Measurements from ENCODE around the gene C3orf62.

The C3orf62 gene

GRCh38 chr3:49310677-49311076 lies 33.6 kb upstream of the C3orf62 start:
- Mint-ChIP-seq H3K9me3 (no peaks in the 10 kb centered on the region), H3K27ac (no peak overlapping the region), H3K4me1 (no peaks in the 10 kb centered on the region), H3K27me3 (ENCODE audit: low read depth) (no peaks in the 10 kb centered on the region), H3K4me3 (no peak overlapping the region), H3K36me3 (ENCODE audit: low read depth) (peaks cover 52% of the 10 kb centered on the region)
- no peak for TF ChIP-seq CTCF (IDR thresholded peaks at IDR 0.05; ENCODE audit: unreplicated experiment in 3 of 3)

GRCh38 chr3:49305608-49306007 lies 28.6 kb upstream of the C3orf62 start:
- no peak for TF ChIP-seq CTCF (IDR thresholded peaks at IDR 0.05; ENCODE audit: unreplicated experiment in 3 of 3)
- Mint-ChIP-seq H3K27me3 (ENCODE audit: low read depth) (no peaks in the 10 kb centered on the region), H3K4me1 (no peaks in the 10 kb centered on the region), H3K36me3 (ENCODE audit: low read depth) (peaks cover 60% of the 10 kb centered on the region), H3K4me3 (no peak overlapping the region), H3K27ac (no peak overlapping the region), H3K9me3 (no peaks in the 10 kb centered on the region)

DNA sequence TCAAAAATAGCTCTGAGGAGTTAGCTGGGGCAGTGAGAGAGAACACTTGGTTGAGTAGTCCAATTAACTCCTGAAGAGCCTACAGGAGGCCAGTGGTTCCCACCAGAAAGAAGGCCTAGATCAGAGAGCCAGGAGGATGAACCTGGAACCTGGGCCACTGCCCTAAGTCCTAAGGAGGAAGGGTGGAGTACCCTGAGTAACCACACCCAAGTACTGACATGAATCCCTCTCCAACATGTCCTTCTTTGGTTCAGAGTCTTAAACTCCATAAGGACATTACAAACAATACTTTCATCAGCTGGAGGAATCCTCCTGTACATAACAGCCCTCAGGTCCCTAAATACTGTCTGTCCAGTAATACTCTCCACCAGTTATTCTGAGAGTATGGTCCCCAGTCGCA lies 25.6 kb upstream of the C3orf62 start:
- H3K4me1 Mint-ChIP-seq, result no peaks in the 10 kb centered on the region
- no peak overlapping the region for H3K4me3 Mint-ChIP-seq
- H3K36me3 Mint-ChIP-seq (ENCODE audit: low read depth), result peaks cover 62% of the 10 kb centered on the region
- H3K27me3 Mint-ChIP-seq (ENCODE audit: low read depth), result no peaks in the 10 kb centered on the region
- H3K27ac Mint-ChIP-seq, result no peak overlapping the region
- H3K9me3 Mint-ChIP-seq, result no peaks in the 10 kb centered on the region
- no peak for TF ChIP-seq CTCF (IDR thresholded peaks at IDR 0.05; ENCODE audit: unreplicated experiment in 3 of 3)

DNA sequence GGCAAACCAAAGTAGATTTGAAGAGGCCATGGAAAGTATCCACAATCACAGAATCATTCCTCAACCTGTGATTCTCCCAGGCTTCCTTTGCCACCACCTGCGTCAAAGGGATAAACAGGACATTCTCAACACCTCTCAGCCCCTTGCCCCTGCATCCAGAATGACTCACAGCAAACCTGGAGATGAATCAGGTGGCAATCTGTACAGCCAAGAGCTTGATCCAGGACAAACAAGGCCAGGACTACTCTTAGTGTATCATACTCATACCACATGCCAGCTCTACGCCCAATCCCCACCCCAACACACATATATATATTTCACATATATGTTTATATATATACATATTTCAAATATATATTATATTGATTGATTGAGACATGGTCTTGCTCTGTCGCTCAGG lies 23.6 kb upstream of the C3orf62 start:
- peaks cover 5% of the 10 kb centered on the region for H3K4me1 Mint-ChIP-seq
- H3K9me3 Mint-ChIP-seq, result no peaks in the 10 kb centered on the region
- TF ChIP-seq CTCF (IDR thresholded peaks at IDR 0.05; ENCODE audit: unreplicated experiment in 3 of 3), result no peak
- no peak overlapping the region for H3K4me3 Mint-ChIP-seq
- H3K27me3 Mint-ChIP-seq (ENCODE audit: low read depth), result no peaks in the 10 kb centered on the region
- H3K36me3 Mint-ChIP-seq (ENCODE audit: low read depth), result peaks cover 66% of the 10 kb centered on the region
- H3K27ac Mint-ChIP-seq, result no peak overlapping the region

- no peak overlapping the region for H3K27ac Mint-ChIP-seq
- TF ChIP-seq CTCF (IDR thresholded peaks at IDR 0.05; ENCODE audit: unreplicated experiment in 3 of 3), result no peak
- peaks cover 5% of the 10 kb centered on the region for H3K4me1 Mint-ChIP-seq
- no peaks in the 10 kb centered on the region for H3K27me3 Mint-ChIP-seq (ENCODE audit: low read depth)
- no peak overlapping the region for H3K4me3 Mint-ChIP-seq
- H3K9me3 Mint-ChIP-seq, result no peaks in the 10 kb centered on the region
- peaks cover 68% of the 10 kb centered on the region for H3K36me3 Mint-ChIP-seq (ENCODE audit: low read depth)
Observed at GRCh38 chr3:49298511-49298910, 21.5 kb upstream of the C3orf62 start.

DNA sequence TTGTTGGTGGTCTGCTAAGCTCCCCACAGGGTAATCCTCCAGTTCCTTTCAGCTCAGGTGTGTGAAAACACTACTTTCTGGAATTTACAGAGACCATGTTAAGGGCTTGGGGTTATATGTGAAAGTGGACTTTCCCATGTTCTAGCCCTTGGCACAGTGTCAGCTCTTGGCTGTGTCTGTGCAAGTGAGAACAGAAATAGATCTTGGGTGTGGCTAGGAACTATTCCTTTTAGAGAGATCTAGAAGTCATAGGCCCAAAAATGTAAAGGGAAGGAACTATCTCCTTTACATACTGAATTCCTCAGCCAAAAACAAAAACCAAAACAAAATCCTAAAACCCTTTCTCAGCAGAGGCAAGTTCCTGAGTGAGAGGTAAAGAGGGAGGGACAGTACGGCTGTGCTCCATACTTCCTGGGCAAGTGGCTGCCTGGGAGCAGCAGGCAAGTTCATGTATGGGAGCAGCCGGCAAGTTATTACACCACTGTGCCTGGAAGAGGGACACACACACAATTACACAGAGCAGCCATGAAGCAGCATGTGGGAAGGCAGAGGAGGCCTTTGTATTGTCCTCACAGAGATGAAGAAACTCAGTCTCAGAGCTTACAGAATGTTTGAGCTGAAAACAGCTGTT lies 19.9 kb upstream of the C3orf62 start:
- H3K27me3 Mint-ChIP-seq (ENCODE audit: low read depth), result no peaks in the 10 kb centered on the region
- no peak overlapping the region for H3K4me3 Mint-ChIP-seq
- H3K36me3 Mint-ChIP-seq (ENCODE audit: low read depth), result peaks cover 70% of the 10 kb centered on the region
- peak overlapping the region in 1 of 3 experiments; percentile 54 for H3K27ac Mint-ChIP-seq
- no peaks in the 10 kb centered on the region for H3K9me3 Mint-ChIP-seq
- peaks cover 5% of the 10 kb centered on the region for H3K4me1 Mint-ChIP-seq
- TF ChIP-seq CTCF (IDR thresholded peaks at IDR 0.05; ENCODE audit: unreplicated experiment in 3 of 3), result no peak

All from nephron (organoid).